ENCODE measurements around the gene WDR18. TPM values are rescaled to one million over a fixed set of nuclear protein-coding genes. Genes with fewer than 3 reads are reported as not detected.
"Not testable (repeated sequence)": the region's sequence is repeated elsewhere in the genome, so short reads cannot be mapped to it uniquely, and the experiment has no call there.

WDR18 gene
- total and polyA plus RNA-seq, 2 of the 4 experiments (the other 2 are of a cell fraction) = 37.1 to 56.9 TPM

- H2AK5ac ChIP-seq (ENCODE audit: low read depth, low read length) = peak overlapping the region; percentile 86
- in situ Hi-C loops (cut with MboI; ENCODE audit: low sequenced_read_pairs) = no loop called here
- H2BK20ac ChIP-seq (ENCODE audit: low read depth, low read length) = peak overlapping the region; percentile 75
- DNase-seq (peak; percentile 36), ATAC-seq (ENCODE audit: low read depth) (peak; percentile 57)
- peak overlapping the region; percentile 75 for H2AFZ ChIP-seq (replicated peaks; ENCODE audit: low read length, poor library complexity)
- no peak overlapping the region for H3K4me3 ChIP-seq (ENCODE audit: insufficient read depth, low read depth, low read length)
- H2BK15ac ChIP-seq (ENCODE audit: low read depth, low read length) = peak overlapping the region; percentile 99; the same call in 2 of the 3 replicates
- H3K4me2 ChIP-seq (ENCODE audit: low read depth, low read length) = no peak overlapping the region; the same call in 1 of the 2 replicates
- peak overlapping the region; percentile 96 for H4K91ac ChIP-seq (ENCODE audit: insufficient read depth, low read depth, low read length)
- peak overlapping the region; percentile 86 for H2BK5ac ChIP-seq (ENCODE audit: low read depth, low read length, poor library complexity, severe bottlenecking)
- peak overlapping the region; percentile 55 for H4K5ac ChIP-seq (ENCODE audit: low read depth, low read length)
- H2AK9ac ChIP-seq (replicated peaks; ENCODE audit: low read depth, low read length, poor library complexity) = peak overlapping the region; percentile 97
- H3K9me1 ChIP-seq (ENCODE audit: insufficient read depth, low read length) = peaks cover 6% of the 10 kb centered on the region
- no peak overlapping the region for H3K18ac ChIP-seq (ENCODE audit: low read depth, low read length)
- dilution Hi-C loops (cut with HindIII; ENCODE audit: low sequenced_read_pairs, unreplicated experiment) = no loop called here
- CTCF ChIA-PET = no interaction called here
- TF ChIP-seq POLR2A (IDR thresholded peaks at IDR 0.05; ENCODE audit: low read depth, low read length) (no peak), MAZ (IDR thresholded peaks at IDR 0.05; ENCODE audit: borderline replicate concordance, low read depth, low read length) (peak; percentile 59; the same call in 1 of the 2 replicates), CTCF (conservative IDR thresholded peaks at IDR 0.05; ENCODE audit: low read depth, low read length) (no peak)
- H3K27me3 ChIP-seq (ENCODE audit: control insufficient read depth, insufficient read depth, low read length) = no peaks in the 10 kb centered on the region
- no peaks in the 10 kb centered on the region for H3K9me3 ChIP-seq (ENCODE audit: control insufficient read depth, insufficient read depth, low read length)
- 35% methylated on average over 8 of the region's 27 CpGs; no CpG with 5 or more reads in 1 of the 2 experiments for WGBS, 2 experiments (ENCODE audit: extremely low coverage in 2 of 2, insufficient read length in 1 of 2)
- no peak overlapping the region; the same call in 1 of the 2 replicates for H3K9ac ChIP-seq (ENCODE audit: low read depth, low read length)
- peak overlapping the region in 1 of 2 experiments; percentile 87; a peak in 3 of 4 replicates for H4K8ac ChIP-seq (ENCODE audit: low read depth in 2 of 2, low read length in 2 of 2)
- H3K4me1 ChIP-seq (ENCODE audit: control insufficient read depth, insufficient read depth, low read length) = peaks cover 37% of the 10 kb centered on the region
- H3K56ac ChIP-seq (ENCODE audit: extremely low read depth, insufficient read depth, low read length) = peak overlapping the region; percentile 58
- intact Hi-C loops (cut with micrococcal nuclease) = no loop called here
- POLR2A ChIA-PET (ENCODE audit: unreplicated experiment) = interaction anchor here (0.6 to 1.0 kb wide), 3 partner anchors 24 to 280 kb away, joined by 3 to 5 read pairs (median 3); no protein-coding TSS in a partner anchor
- peaks cover 49% of the 10 kb centered on the region for H4K20me1 ChIP-seq (ENCODE audit: insufficient read depth, low read length)
- H3K36me3 ChIP-seq (ENCODE audit: control insufficient read depth, insufficient read depth, low read length) = peaks cover 29% of the 10 kb centered on the region
- H2BK120ac ChIP-seq (ENCODE audit: low read depth, low read length) = peak overlapping the region; percentile 86
- peak overlapping the region; percentile 91; the same call in 1 of the 2 replicates for H3K23ac ChIP-seq (ENCODE audit: low read depth, low read length)
- H3K79me1 ChIP-seq (ENCODE audit: low read depth in 1 of 2, low read length in 2 of 2) = peaks cover 44 to 88% of the 10 kb centered on the region in 2 experiments
- peak overlapping the region; percentile 29 for H3K14ac ChIP-seq (replicated peaks; ENCODE audit: low read depth, low read length)
- peak overlapping the region; percentile 34 for H3K27ac ChIP-seq (ENCODE audit: insufficient read depth, low read length)
- peak overlapping the region; percentile 90 for H3K4ac ChIP-seq (ENCODE audit: low read depth, low read length)
- BruUV-seq (replicated peaks) = no TSS peak
These were observed 27.2 kb upstream of the WDR18 start for GRCh38 chr19:956766-957440.

- peak overlapping the region; percentile 34; the same call in 1 of the 2 replicates for H3K27ac ChIP-seq (ENCODE audit: insufficient read depth, low read length)
- H2BK15ac ChIP-seq (ENCODE audit: low read depth, low read length) = peak overlapping the region; percentile 99; the same call in 2 of the 3 replicates
- H3K27me3 ChIP-seq (ENCODE audit: control insufficient read depth, insufficient read depth, low read length); CTCF ChIA-PET; H3K4me2 ChIP-seq (ENCODE audit: low read depth, low read length); in situ Hi-C loops (cut with MboI; ENCODE audit: low sequenced_read_pairs); H3K4me3 ChIP-seq (ENCODE audit: insufficient read depth, low read depth, low read length); H3K18ac ChIP-seq (ENCODE audit: low read depth, low read length); H3K9me3 ChIP-seq (ENCODE audit: control insufficient read depth, insufficient read depth, low read length); H3K9me1 ChIP-seq (ENCODE audit: insufficient read depth, low read length); intact Hi-C loops (cut with micrococcal nuclease); DNase-seq; POLR2A ChIA-PET (ENCODE audit: unreplicated experiment); ATAC-seq (ENCODE audit: low read depth); dilution Hi-C loops (cut with HindIII; ENCODE audit: low sequenced_read_pairs, unreplicated experiment); BruUV-seq (replicated peaks); H3K9ac ChIP-seq (ENCODE audit: low read depth, low read length): not testable (repeated sequence)
- H3K56ac ChIP-seq (ENCODE audit: extremely low read depth, insufficient read depth, low read length) = peak overlapping the region; percentile 58; the same call in 1 of the 2 replicates
- peaks cover 30% of the 10 kb centered on the region for H3K36me3 ChIP-seq (ENCODE audit: control insufficient read depth, insufficient read depth, low read length)
- H2AK9ac ChIP-seq (replicated peaks; ENCODE audit: low read depth, low read length, poor library complexity) = peak overlapping the region; percentile 97
- H2BK5ac ChIP-seq (ENCODE audit: low read depth, low read length, poor library complexity, severe bottlenecking) = peak overlapping the region; percentile 50
- H4K91ac ChIP-seq (ENCODE audit: insufficient read depth, low read depth, low read length) = peak overlapping the region; percentile 96; the same call in 1 of the 2 replicates
- peak overlapping the region; percentile 55; the same call in 1 of the 2 replicates for H4K5ac ChIP-seq (ENCODE audit: low read depth, low read length)
- H2BK20ac ChIP-seq (ENCODE audit: low read depth, low read length) = 0 out of 2 replicates have a peak overlapping the region, but pooled peaks have one; percentile 9
- 100% methylated on average over 1 of the region's 9 CpGs; no CpG with 5 or more reads in 1 of the 2 experiments for WGBS, 2 experiments (ENCODE audit: extremely low coverage in 2 of 2, insufficient read length in 1 of 2)
- H2AK5ac ChIP-seq (ENCODE audit: low read depth, low read length) = peak overlapping the region; percentile 84
- H3K4ac ChIP-seq (ENCODE audit: low read depth, low read length) = peak overlapping the region; percentile 90
- peak overlapping the region; percentile 62 for H2BK120ac ChIP-seq (ENCODE audit: low read depth, low read length)
- peak overlapping the region; percentile 33; the same call in 1 of the 2 replicates for H3K23ac ChIP-seq (ENCODE audit: low read depth, low read length)
- H4K20me1 ChIP-seq (ENCODE audit: insufficient read depth, low read length) = peaks cover 51% of the 10 kb centered on the region
- peak overlapping the region in 1 of 2 experiments; percentile 81; a peak in 3 of 4 replicates for H4K8ac ChIP-seq (ENCODE audit: low read depth in 2 of 2, low read length in 2 of 2)
- H2AFZ ChIP-seq (replicated peaks; ENCODE audit: low read length, poor library complexity) = peak overlapping the region; percentile 33
- H3K79me1 ChIP-seq (ENCODE audit: low read depth in 1 of 2, low read length in 2 of 2) = peaks cover 43 to 88% of the 10 kb centered on the region in 2 experiments
- peak overlapping the region; percentile 29 for H3K14ac ChIP-seq (replicated peaks; ENCODE audit: low read depth, low read length)
- H3K4me1 ChIP-seq (ENCODE audit: control insufficient read depth, insufficient read depth, low read length) = peaks cover 33% of the 10 kb centered on the region
These were observed 26.6 kb upstream of the WDR18 start for GRCh38 chr19:957578-957977.
